A673 (cell line): Measurements from ENCODE around the gene C2CD3. TPM values are rescaled to one million over a fixed set of nuclear protein-coding genes. Genes with fewer than 3 reads are reported as not detected.

Experiments
- BruUV-seq: library from RNA; stranded (reverse); fragments of 400-500 nt; replicated peaks from 2 replicates; lab custom pipeline; 2021; lab: Mats Ljungman, UMichigan
- CTCF ChIA-PET: fragments of 300-600 bp; sonication (Branson Sonifier 250); formaldehyde crosslinking; loops from one replicate; lab custom pipeline; 2022; ENCODE audit warnings: antibody characterized with exemption; lab: Charles Lee
- POLR2A ChIA-PET: fragments of 300-600 bp; sonication (Branson Sonifier 250); formaldehyde crosslinking; loops from one replicate; lab custom pipeline; 2022; ENCODE audit warnings: antibody characterized with exemption; ENCODE audit not compliant: low non-redundant PET; lab: Charles Lee
- DNase-seq: peaks from one replicate; pipeline ENCODE4 v3.0.0-alpha.2; 2015; ENCODE audit warnings: low spot score
- H3K27ac ChIP-seq: fragments of 200-600 bp; sonication (generic); 2 replicates; pipeline ENCODE4 v1.5.1; 2016; ENCODE audit warnings: mixed run types, low read depth, mild to moderate bottlenecking, mixed read lengths, antibody characterized with exemption, low read length; ENCODE audit not compliant: poor library complexity, severe bottlenecking
- H3K27me3 ChIP-seq: fragments of 200-600 bp; sonication (generic); replicated peaks from 2 replicates; pipeline ENCODE4 v1.6.1; 2017; ENCODE audit warnings: mixed run types, low read depth, mild to moderate bottlenecking, mixed read lengths, antibody characterized with exemption, low read length; ENCODE audit not compliant: insufficient read depth, poor library complexity
- H3K36me3 ChIP-seq: fragments of 200-600 bp; sonication (generic); 2 replicates; pipeline ENCODE4 v1.6.1; 2016; ENCODE audit warnings: mixed run types, mild to moderate bottlenecking, mixed read lengths, antibody characterized with exemption, low read length; ENCODE audit not compliant: insufficient read depth, poor library complexity, severe bottlenecking
- H3K4me1 ChIP-seq: fragments of 200-600 bp; sonication (generic); 2 replicates; pipeline ENCODE4 v1.6.1; 2017; ENCODE audit warnings: mixed run types, mild to moderate bottlenecking, mixed read lengths, antibody characterized with exemption, low read length; ENCODE audit not compliant: insufficient read depth, poor library complexity, severe bottlenecking
- H3K4me3 ChIP-seq: fragments of 200-600 bp; sonication (generic); 2 replicates; pipeline ENCODE4 v1.5.1; 2016; ENCODE audit warnings: low read depth, mixed run types, mild to moderate bottlenecking, mixed read lengths, low read length; ENCODE audit not compliant: poor library complexity, severe bottlenecking
- H3K9me3 ChIP-seq: fragments of 200-600 bp; sonication (generic); 2 replicates; pipeline ENCODE4 v1.6.1; 2016; ENCODE audit warnings: mixed run types, low read depth, mild to moderate bottlenecking, mixed read lengths, antibody characterized with exemption, low read length; ENCODE audit not compliant: poor library complexity, severe bottlenecking
- EZH2 ChIP-seq: fragments of 200-600 bp; sonication (generic); IDR thresholded peaks from 2 replicates; pipeline ENCODE4 v1.6.1; 2017; ENCODE audit warnings: borderline replicate concordance, low read depth, mild to moderate bottlenecking, mixed read lengths, antibody characterized with exemption, low read length; ENCODE audit not compliant: poor library complexity, severe bottlenecking
- intact Hi-C: fragments of 100-400 bp; cut with micrococcal nuclease; formaldehyde crosslinking; loops from one replicate; pipeline ENCODE4 v1.10.0; 2022; ENCODE audit not compliant: unreplicated experiment
- total RNA-seq: library from RNA; stranded (reverse); gene quantifications from 2 replicates; pipeline ENCODE4 v1.2.3, GENCODE V29; 2021
- TF ChIP-seq, protein P1 (sequence below): fragments of 300-800, 200-600 bp; sonication (generic); conservative IDR thresholded peaks from 2 replicates; pipeline ENCODE4 v1.5.1; 2017; ENCODE audit warnings: low read depth, mild to moderate bottlenecking, antibody characterized with exemption, low read length, moderate library complexity, mixed read lengths

The C2CD3 gene
- total RNA-seq, 1 experiment from 2014 or later, result 49.1 TPM

DNA sequence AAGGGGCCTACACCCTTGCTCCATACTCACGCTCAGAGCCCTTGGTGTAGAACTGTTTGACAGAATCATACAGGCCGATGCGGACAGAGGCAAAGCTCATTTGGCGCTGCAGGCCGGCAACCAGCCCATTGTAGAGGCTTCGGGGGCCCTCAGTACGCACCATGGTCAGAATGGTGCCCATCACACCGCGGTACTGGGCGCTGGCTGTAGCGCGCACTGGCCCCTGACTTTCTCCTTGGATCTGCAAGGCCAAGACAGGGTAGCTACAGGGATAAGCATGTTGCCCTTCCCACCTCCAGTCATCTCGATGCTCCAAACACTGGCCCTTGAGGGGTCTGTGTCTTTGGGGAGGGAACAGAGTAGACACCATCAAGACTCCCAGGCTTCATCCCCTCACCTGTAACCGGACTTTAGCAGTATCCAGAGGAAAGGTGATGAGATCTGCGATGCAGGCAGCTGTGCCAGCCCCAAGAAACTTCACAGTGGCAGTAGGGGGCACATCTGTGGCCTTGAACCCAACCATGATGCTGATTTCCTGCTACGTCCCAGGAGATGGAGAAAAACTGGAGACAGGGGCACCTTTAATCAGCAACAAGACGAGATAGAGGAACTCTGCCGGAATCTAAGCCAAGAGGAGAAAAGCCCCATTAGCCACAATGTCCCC is 192.8 kb downstream of the C2CD3 start:
- TF ChIP-seq, protein P1, sequence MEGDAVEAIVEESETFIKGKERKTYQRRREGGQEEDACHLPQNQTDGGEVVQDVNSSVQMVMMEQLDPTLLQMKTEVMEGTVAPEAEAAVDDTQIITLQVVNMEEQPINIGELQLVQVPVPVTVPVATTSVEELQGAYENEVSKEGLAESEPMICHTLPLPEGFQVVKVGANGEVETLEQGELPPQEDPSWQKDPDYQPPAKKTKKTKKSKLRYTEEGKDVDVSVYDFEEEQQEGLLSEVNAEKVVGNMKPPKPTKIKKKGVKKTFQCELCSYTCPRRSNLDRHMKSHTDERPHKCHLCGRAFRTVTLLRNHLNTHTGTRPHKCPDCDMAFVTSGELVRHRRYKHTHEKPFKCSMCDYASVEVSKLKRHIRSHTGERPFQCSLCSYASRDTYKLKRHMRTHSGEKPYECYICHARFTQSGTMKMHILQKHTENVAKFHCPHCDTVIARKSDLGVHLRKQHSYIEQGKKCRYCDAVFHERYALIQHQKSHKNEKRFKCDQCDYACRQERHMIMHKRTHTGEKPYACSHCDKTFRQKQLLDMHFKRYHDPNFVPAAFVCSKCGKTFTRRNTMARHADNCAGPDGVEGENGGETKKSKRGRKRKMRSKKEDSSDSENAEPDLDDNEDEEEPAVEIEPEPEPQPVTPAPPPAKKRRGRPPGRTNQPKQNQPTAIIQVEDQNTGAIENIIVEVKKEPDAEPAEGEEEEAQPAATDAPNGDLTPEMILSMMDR, result no peak
- no peak for TF ChIP-seq EZH2
- DNase-seq, result no peak
- ChIA-PET POLR2A (no interaction called here), CTCF (no interaction called here)
- intact Hi-C loops, result no loop called here
- Histone ChIP-seq H3K4me3 (no peak overlapping the region), H3K4me1 (peaks cover 13% of the 10 kb centered on the region), H3K27ac (no peak overlapping the region), H3K36me3 (peaks cover 76% of the 10 kb centered on the region), H3K27me3 (no peaks in the 10 kb centered on the region), H3K9me3 (no peaks in the 10 kb centered on the region)
- no TSS peak for BruUV-seq

DNA sequence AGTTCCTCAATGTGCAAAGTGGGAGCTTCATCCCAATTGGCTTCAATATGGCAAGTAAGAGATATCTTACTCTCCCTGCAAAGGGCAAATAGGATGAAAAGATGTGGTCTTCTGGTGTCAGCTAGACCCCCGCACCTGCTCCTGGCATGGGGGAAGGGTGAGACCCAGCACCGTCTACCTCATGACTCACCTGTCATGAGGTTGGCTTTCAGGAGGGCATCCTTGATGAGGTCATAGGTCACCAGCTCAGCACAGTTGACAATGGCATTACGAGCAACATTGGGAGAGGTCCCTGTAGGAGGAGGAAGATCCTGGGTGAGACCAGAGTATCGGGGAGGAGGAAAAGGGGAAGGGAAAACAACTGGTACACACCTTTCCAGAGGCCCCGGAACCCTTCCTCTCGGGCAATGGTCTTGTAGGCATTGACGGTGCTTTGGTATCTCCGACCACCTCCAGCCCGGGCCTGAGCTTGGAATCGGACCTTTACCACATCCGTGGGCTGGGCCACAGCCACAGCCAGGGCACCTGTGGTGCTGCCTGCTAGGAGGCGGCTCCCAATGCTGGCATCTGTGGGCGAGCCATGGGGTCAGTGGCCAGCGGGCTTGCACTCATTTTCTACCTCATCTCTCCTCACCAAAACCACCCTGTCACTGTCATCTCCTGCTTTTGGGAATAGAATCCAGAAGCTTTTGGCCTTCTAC is 194.2 kb downstream of the C2CD3 start:
- H3K27ac ChIP-seq, result no peak overlapping the region
- POLR2A ChIA-PET, result no interaction called here
- H3K27me3 ChIP-seq, result no peaks in the 10 kb centered on the region
- peaks cover 13% of the 10 kb centered on the region for H3K4me1 ChIP-seq
- TF ChIP-seq EZH2, result no peak
- TF ChIP-seq, protein P1, result no peak
- H3K36me3 ChIP-seq, result peaks cover 76% of the 10 kb centered on the region
- H3K4me3 ChIP-seq, result no peak overlapping the region
- intact Hi-C loops, result no loop called here
- H3K9me3 ChIP-seq, result no peaks in the 10 kb centered on the region
- DNase-seq, result no peak
- CTCF ChIA-PET, result no interaction called here
- no TSS peak for BruUV-seq

DNA sequence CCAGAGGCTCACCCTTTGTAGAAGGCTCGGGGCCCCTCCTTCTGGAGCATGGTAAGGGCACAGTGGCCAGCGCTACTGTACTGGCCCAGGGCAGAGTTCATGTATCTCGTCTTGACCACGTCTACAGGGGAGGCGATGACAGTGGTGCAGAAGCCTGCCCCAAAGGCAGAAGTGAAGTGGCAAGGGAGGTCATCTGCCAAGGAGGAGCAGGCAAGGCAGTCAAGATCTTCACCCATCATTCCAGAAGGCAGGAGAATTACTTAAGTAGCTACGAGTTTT is 195.4 kb downstream of the C2CD3 start:
- Histone ChIP-seq H3K36me3 (peaks cover 66% of the 10 kb centered on the region), H3K4me3 (no peak overlapping the region), H3K27ac (no peak overlapping the region), H3K9me3 (no peaks in the 10 kb centered on the region), H3K4me1 (peaks cover 4% of the 10 kb centered on the region), H3K27me3 (no peaks in the 10 kb centered on the region)
- ChIA-PET POLR2A (interaction anchor here (0.5 kb wide), 1 partner anchor 191 kb away, joined by 3 read pairs; no protein-coding TSS in a partner anchor), CTCF (interaction anchor here (0.6 kb wide), 1 partner anchor 264 kb away, joined by 4 read pairs; no protein-coding TSS in a partner anchor)
- intact Hi-C loops, result no loop called here
- no peak for DNase-seq
- TF ChIP-seq, protein P1, result no peak
- TF ChIP-seq EZH2, result no peak
- BruUV-seq, result no TSS peak
